ENCODE results near the gene PDLIM3. TPM values are rescaled to one million over a fixed set of nuclear protein-coding genes. Genes with fewer than 3 reads are reported as not detected.

Gene PDLIM3
- total RNA-seq (2014; rRNA removed; shearing (Covaris generic)) = 9.5 and 15.7 TPM in 2 replicates

GRCh38 chr4:185534866-185535611 lies at the start of gene PDLIM3:
Gene PDLIM3, minus strand, starts transcription at chr4:185535507. Its CDS starts 73 bp downstream, at chr4:185535434.
- no peak for DNase-seq (ENCODE audit: low spot score)
- in situ Hi-C loops (cut with HindIII; ENCODE audit: low sequenced_read_pairs) = no loop called here

- in situ Hi-C loops (cut with HindIII; ENCODE audit: low sequenced_read_pairs) = no loop called here
- DNase-seq (ENCODE audit: low spot score) = no peak
Observed at GRCh38 chr4:185583813-185584212, 48.5 kb upstream of the PDLIM3 start.

- in situ Hi-C loops (cut with HindIII; ENCODE audit: low sequenced_read_pairs) = no loop called here
- DNase-seq (ENCODE audit: low spot score) = no peak
Observed at GRCh38 chr4:185582651-185583400, 47.5 kb upstream of the PDLIM3 start.

- no peak for DNase-seq (ENCODE audit: low spot score)
- in situ Hi-C loops (cut with HindIII; ENCODE audit: low sequenced_read_pairs) = no loop called here
Observed at GRCh38 chr4:185580699-185581098, 45.4 kb upstream of the PDLIM3 start.

GRCh38 chr4:185578284-185578683 lies 43.0 kb upstream of the PDLIM3 start:
- DNase-seq (ENCODE audit: low spot score) = no peak
- in situ Hi-C loops (cut with HindIII; ENCODE audit: low sequenced_read_pairs) = no loop called here

- DNase-seq (ENCODE audit: low spot score) = no peak
- in situ Hi-C loops (cut with HindIII; ENCODE audit: low sequenced_read_pairs) = no loop called here
Observed at GRCh38 chr4:185576962-185577950, 41.9 kb upstream of the PDLIM3 start.

- no peak for DNase-seq (ENCODE audit: low spot score)
- in situ Hi-C loops (cut with HindIII; ENCODE audit: low sequenced_read_pairs) = no loop called here
Observed at GRCh38 chr4:185576314-185576961, 41.1 kb upstream of the PDLIM3 start.

- in situ Hi-C loops (cut with HindIII; ENCODE audit: low sequenced_read_pairs) = no loop called here
- no peak for DNase-seq (ENCODE audit: low spot score)
Observed at GRCh38 chr4:185573651-185574199, 38.4 kb upstream of the PDLIM3 start.

- in situ Hi-C loops (cut with HindIII; ENCODE audit: low sequenced_read_pairs) = no loop called here
- no peak for DNase-seq (ENCODE audit: low spot score)
Observed at GRCh38 chr4:185570727-185571126, 35.4 kb upstream of the PDLIM3 start.

- in situ Hi-C loops (cut with HindIII; ENCODE audit: low sequenced_read_pairs) = no loop called here
- peak; percentile 61 for DNase-seq (ENCODE audit: low spot score)
Observed at GRCh38 chr4:185567381-185568376, 32.4 kb upstream of the PDLIM3 start.

GRCh38 chr4:185566972-185567371 lies 31.7 kb upstream of the PDLIM3 start:
- peak; percentile 45 for DNase-seq (ENCODE audit: low spot score)
- in situ Hi-C loops (cut with HindIII; ENCODE audit: low sequenced_read_pairs) = no loop called here

- no peak for DNase-seq (ENCODE audit: low spot score)
- in situ Hi-C loops (cut with HindIII; ENCODE audit: low sequenced_read_pairs) = no loop called here
Observed at GRCh38 chr4:185566425-185566824, 31.1 kb upstream of the PDLIM3 start.

- no peak for DNase-seq (ENCODE audit: low spot score)
- in situ Hi-C loops (cut with HindIII; ENCODE audit: low sequenced_read_pairs) = no loop called here
Observed at GRCh38 chr4:185565696-185566095, 30.4 kb upstream of the PDLIM3 start.

GRCh38 chr4:185564349-185564748 lies 29.0 kb upstream of the PDLIM3 start:
- in situ Hi-C loops (cut with HindIII; ENCODE audit: low sequenced_read_pairs) = no loop called here
- no peak for DNase-seq (ENCODE audit: low spot score)

GRCh38 chr4:185562531-185562930 lies 27.2 kb upstream of the PDLIM3 start:
- in situ Hi-C loops (cut with HindIII; ENCODE audit: low sequenced_read_pairs) = no loop called here
- DNase-seq (ENCODE audit: low spot score) = no peak

- DNase-seq (ENCODE audit: low spot score) = no peak
- in situ Hi-C loops (cut with HindIII; ENCODE audit: low sequenced_read_pairs) = no loop called here
Observed at GRCh38 chr4:185560316-185560715, 25.0 kb upstream of the PDLIM3 start.

- no peak for DNase-seq (ENCODE audit: low spot score)
- in situ Hi-C loops (cut with HindIII; ENCODE audit: low sequenced_read_pairs) = no loop called here
Observed at GRCh38 chr4:185559915-185560281, 24.6 kb upstream of the PDLIM3 start.

Data from G401 (cell line).